ENCODE measurements around the gene CHMP1A. TPM values are rescaled to one million over a fixed set of nuclear protein-coding genes. Genes with fewer than 3 reads are reported as not detected.
"Not testable (repeated sequence)": the region's sequence is repeated elsewhere in the genome, so short reads cannot be mapped to it uniquely, and the experiment has no call there.

The CHMP1A gene
- total RNA-seq, 4 donors from 2014 or later: 54.5 to 101 (median 82.2) TPM

- no peaks in the 10 kb centered on the region for H3K9me3 ChIP-seq
- peaks cover 18% of the 10 kb centered on the region for H3K27me3 ChIP-seq
- WGBS, 2 donors (ENCODE audit: low coverage in 1 of 2): 0% methylated on average over 7 of the region's 97 CpGs; no CpG with 5 or more reads in 1 of the 2 donors
- H3K27ac ChIP-seq: peak within 1 kb of the TSS in 3 of 4 donors; percentile 84 to 88 (median 85)
- TF ChIP-seq CTCF (IDR thresholded peaks at IDR 0.05) (peak in 2 of 4 experiments; percentile 13 to 34), EP300 (IDR thresholded peaks at IDR 0.05) (no peak), POLR2A (IDR thresholded peaks at IDR 0.05) (peak; percentile 74 to 79), POLR2AphosphoS5 (IDR thresholded peaks at IDR 0.05) (peak; percentile 45)
- peaks cover 0 to 40% (median 17%) of the 10 kb centered on the region in 3 donors for H3K4me1 ChIP-seq
- ATAC-seq: peak; percentile 74
- peak within 1 kb of the TSS; percentile 40 to 82 for H3K4me3 ChIP-seq
- H3K36me3 ChIP-seq: peaks cover 0 to 14% of the 10 kb centered on the region in 2 donors
Measured at GRCh38 chr16:89701425-89702406, 44.2 kb upstream of the CHMP1A start, which contains the start of gene SPATA2L. Gene SPATA2L, minus strand, starts transcription at chr16:89701705. Its CDS starts 473 bp downstream, at chr16:89701232.

GRCh38 chr16:89700649-89701424 is 43.3 kb upstream of the CHMP1A start:
- H3K36me3 ChIP-seq: peaks cover 0 to 23% of the 10 kb centered on the region in 2 donors
- peaks cover 0 to 34% (median 17%) of the 10 kb centered on the region in 3 donors for H3K4me1 ChIP-seq
- peaks cover 18% of the 10 kb centered on the region for H3K27me3 ChIP-seq
- no peaks in the 10 kb centered on the region for H3K9me3 ChIP-seq
- TF ChIP-seq POLR2AphosphoS5 (IDR thresholded peaks at IDR 0.05) (no peak), POLR2A (IDR thresholded peaks at IDR 0.05) (no peak), EP300 (IDR thresholded peaks at IDR 0.05) (no peak), CTCF (IDR thresholded peaks at IDR 0.05) (peak in 2 of 4 experiments; percentile 8 to 31)
- WGBS, 2 donors (ENCODE audit: low coverage in 1 of 2): no CpG with 5 or more reads among the region's 78 CpGs
- H3K27ac ChIP-seq: peak overlapping the region in 3 of 4 donors; percentile 84 to 88 (median 85)
- peak overlapping the region; percentile 40 to 82 for H3K4me3 ChIP-seq
- ATAC-seq: peak; percentile 16

GRCh38 chr16:89700100-89700648 is 42.7 kb upstream of the CHMP1A start:
- H3K27me3 ChIP-seq: peaks cover 18% of the 10 kb centered on the region
- peak; percentile 86 for ATAC-seq
- WGBS, 2 donors (ENCODE audit: low coverage in 1 of 2): 0% methylated on average over 6 of the region's 30 CpGs; no CpG with 5 or more reads in 1 of the 2 donors
- peaks cover 0 to 29% of the 10 kb centered on the region in 2 donors for H3K36me3 ChIP-seq
- peak overlapping the region; percentile 40 to 82 for H3K4me3 ChIP-seq
- TF ChIP-seq EP300 (IDR thresholded peaks at IDR 0.05) (no peak), POLR2AphosphoS5 (IDR thresholded peaks at IDR 0.05) (peak; percentile 61), POLR2A (IDR thresholded peaks at IDR 0.05) (no peak), CTCF (IDR thresholded peaks at IDR 0.05) (peak in 3 of 4 experiments; percentile 75 to 92 (median 89))
- H3K27ac ChIP-seq: peak overlapping the region in 3 of 4 donors; percentile 84 to 88 (median 85)
- H3K4me1 ChIP-seq: peaks cover 0 to 29% (median 17%) of the 10 kb centered on the region in 3 donors
- H3K9me3 ChIP-seq: no peaks in the 10 kb centered on the region

- not testable (repeated sequence) for H3K9me3 ChIP-seq, ATAC-seq
- Histone ChIP-seq H3K4me3 (peak overlapping the region in 1 of 2 donors; percentile 82), H3K4me1 (peaks cover 0 to 29% (median 17%) of the 10 kb centered on the region in 3 donors), H3K36me3 (peaks cover 0 to 34% of the 10 kb centered on the region in 2 donors), H3K27ac (peak overlapping the region in 3 of 4 donors; percentile 84 to 88 (median 85)), H3K27me3 (peaks cover 17% of the 10 kb centered on the region)
- 67% methylated on average over 1 of the region's 18 CpGs; no CpG with 5 or more reads in 1 of the 2 donors for WGBS, 2 donors (ENCODE audit: low coverage in 1 of 2)
Measured at GRCh38 chr16:89699629-89700099, 42.2 kb upstream of the CHMP1A start.

GRCh38 chr16:89698717-89699116 is 41.2 kb upstream of the CHMP1A start:
- H3K36me3 ChIP-seq: peaks cover 0 to 44% of the 10 kb centered on the region in 2 donors
- ATAC-seq, H3K27ac ChIP-seq, H3K4me3 ChIP-seq, H3K9me3 ChIP-seq: not testable (repeated sequence)
- peaks cover 0 to 29% (median 17%) of the 10 kb centered on the region in 3 donors for H3K4me1 ChIP-seq
- 93 to 100% methylated on average over 4 to 12 of the region's 14 CpGs for WGBS, 2 donors (ENCODE audit: low coverage in 1 of 2)
- H3K27me3 ChIP-seq: peaks cover 11% of the 10 kb centered on the region
